CD4-positive, alpha-beta T cell treated with Interleukin-4 for 1 hour (primary cell): ENCODE measurements around the gene FUT1.
"Not testable (repeated sequence)": the region's sequence is repeated elsewhere in the genome, so short reads cannot be mapped to it uniquely, and the experiment has no call there.

ENCODE experiments used
- DNase-seq, 2 donors: peaks; one replicate each; pipeline ENCODE4 v3.0.0-alpha.2; 2020 to 2022

The FUT1 gene

DNA sequence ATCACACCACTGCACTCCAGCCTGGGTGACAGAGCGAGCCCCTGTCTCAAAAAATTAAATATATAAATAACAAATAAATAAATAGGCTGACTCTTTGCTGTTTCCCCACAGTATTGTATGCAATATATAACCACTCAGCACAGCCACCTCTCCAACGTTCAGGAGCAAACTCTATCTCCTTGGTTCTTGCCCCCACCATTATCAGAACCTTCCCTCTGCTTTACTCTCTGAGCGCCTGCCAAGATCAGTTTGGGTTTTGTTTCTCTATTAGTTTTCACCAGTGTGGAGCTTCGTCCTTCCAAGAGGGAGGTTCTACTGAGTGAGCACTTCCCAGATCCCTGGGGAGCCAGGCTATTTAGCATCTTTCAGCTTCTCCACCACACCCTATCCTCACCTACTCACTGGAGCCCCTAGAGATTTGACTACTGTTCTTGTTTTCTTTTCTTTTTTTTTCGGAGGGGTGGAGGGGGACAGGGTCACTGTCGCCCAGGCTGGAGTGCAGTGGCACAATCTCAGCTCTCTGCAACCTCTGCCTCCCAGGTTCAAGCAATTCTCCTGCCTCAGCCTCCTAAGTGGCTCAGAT is 15.8 kb upstream of the FUT1 start:
- not testable (repeated sequence) for DNase-seq

DNA sequence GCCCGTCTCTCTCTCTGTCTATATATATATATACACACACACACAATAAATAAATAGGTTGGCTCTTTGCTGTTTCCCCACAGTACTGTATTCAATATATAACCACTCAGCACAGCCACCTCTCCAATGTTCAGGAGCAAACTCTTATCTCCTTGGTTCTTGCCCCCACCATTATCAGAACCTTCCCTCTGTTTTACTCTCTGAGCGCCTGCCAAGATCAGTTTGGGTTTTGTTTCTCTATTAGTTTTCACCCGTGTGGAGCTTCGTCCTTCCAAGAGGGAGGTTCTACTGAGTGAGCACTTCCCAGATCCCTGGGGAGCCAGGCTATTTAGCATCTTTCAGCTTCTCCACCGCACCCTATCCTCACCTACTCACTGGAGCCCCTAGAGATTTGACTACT is 13.4 kb upstream of the FUT1 start:
- not testable (repeated sequence) for DNase-seq

DNA sequence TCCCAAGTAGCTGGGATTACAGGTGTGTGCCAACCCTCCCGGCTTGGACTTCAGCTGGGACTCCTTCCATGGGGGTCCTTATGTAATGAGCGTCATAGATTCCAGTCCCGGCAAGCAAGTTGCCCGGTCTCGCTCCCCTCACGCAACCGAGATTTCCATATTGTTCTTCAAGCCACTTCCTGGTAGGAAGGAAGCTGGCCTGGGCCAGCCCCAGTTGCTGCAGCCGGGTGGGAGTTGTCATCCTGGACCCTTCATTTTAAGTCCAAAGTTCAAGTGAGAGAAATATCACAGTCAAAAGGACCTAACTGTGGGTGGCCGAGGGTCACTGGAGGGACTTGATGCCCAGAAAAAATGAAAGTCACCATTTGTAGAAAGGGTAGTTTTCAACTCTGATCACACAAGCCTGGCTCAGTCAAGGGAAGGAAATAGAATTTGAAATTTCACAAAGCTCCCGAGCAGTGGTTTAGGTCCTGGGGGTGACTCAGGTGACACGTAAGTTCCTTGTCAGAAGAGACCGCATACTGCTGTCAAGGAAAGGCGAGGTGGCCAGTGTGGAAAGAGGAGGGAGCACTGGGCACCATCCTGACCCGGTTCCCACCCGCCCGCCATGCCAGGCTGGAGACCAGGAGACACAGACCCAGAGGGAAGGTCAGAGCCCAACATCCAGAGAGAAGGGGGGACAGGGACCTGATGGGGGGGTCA is 8.2 kb upstream of the FUT1 start:
- DNase-seq, result no peak

DNA sequence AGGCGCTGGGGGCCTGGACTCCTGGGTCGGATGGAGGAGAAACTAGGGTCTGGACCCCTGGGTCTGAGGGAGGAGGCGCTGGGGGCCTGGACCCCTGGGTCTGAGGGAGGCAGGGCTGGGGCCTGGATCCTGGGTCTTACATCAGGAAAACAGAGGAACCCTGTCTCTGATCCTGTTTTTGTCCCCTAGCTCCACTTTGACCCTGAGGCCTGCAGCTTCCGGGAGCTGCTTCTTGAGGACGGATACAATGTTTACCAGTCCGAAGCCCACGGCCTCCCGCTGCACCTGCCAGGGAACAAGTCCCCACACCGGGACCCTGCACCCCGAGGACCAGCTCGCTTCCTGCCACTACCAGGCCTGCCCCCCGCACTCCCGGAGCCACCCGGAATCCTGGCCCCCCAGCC is 5.3 kb upstream of the FUT1 start:
- no peak for DNase-seq

DNA sequence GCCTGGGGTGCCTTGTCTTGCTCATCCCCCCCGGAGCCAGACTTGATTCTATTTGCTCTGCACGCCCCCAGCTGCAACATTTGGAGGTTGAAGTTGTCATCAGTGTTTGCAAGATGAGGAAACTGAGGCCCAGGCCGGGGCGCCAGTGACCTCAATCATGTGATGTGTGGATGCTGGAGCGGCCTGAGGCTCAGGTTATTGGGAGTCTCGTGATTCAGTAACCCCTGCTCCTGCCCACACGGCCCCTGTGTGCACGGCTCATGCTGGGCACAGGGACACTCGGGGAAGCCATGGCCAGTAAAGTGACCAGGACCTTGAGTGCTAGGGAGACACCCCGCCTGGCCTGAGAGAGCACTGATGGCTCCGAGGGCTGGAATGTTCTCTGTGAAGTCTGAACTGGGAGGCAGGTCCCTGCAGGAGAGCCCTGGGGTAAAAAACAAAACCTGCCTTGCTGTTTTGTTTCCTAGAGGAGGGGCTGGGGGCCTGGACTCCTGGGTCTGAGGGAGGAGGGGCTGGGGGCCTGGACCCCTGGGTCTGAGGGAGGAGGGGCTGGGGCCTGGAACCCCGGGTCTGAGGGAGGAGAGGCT is 4.7 kb upstream of the FUT1 start:
- DNase-seq, result no peak

GRCh38 chr19:48756686-48757085 is 4.2 kb upstream of the FUT1 start:
- no peak for DNase-seq

DNA sequence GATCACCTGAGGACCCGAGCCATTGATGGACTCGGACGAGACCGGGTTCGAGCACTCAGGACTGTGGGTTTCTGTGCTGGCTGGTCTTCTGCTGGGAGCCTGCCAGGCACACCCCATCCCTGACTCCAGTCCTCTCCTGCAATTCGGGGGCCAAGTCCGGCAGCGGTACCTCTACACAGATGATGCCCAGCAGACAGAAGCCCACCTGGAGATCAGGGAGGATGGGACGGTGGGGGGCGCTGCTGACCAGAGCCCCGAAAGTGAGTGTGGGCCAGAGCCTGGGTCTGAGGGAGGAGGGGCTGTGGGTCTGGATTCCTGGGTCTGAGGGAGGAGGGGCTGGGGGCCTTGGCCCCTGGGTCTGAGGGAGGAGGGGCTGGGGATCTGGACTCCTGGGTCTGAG is 3.8 kb upstream of the FUT1 start:
- no peak for DNase-seq

DNA sequence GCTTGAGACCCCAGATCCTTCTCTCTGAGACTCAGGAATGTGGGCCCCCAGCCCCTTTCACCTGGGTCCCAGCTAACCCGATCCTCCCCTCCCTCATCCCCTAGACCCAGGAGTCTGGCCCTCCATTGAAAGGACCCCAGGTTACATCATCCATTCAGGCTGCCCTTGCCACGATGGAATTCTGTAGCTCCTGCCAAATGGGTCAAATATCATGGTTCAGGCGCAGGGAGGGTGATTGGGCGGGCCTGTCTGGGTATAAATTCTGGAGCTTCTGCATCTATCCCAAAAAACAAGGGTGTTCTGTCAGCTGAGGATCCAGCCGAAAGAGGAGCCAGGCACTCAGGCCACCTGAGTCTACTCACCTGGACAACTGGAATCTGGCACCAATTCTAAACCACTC is 3.3 kb upstream of the FUT1 start:
- DNase-seq, result no peak

DNA sequence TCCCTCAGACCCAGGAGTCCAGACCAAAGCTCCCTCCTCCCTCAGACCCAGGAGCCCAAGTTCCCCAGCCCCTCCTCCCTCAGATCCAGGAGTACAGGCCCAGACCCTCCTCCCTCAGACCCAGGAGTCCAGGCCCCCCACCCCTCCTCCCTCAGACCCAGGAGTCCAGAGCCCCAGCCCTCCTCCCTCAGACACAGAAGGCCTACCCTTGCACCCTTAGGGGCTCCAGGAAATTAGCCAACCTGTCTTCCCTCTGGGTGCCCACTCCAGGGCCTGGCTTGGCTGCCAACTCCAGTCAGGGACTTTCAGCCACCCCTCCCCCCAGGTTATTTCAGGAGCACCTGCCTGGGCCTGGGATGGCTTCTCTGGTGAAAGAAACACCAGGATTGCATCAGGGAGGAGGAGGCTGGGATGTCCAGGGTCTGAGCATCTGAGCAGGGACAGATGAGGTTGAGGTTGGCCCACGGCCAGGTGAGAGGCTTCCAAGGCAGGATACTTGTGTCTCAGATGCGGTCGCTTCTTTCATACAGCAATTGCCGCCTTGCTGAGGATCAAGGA is 2.7 kb upstream of the FUT1 start, which contains the start of gene FGF21:
TSS of gene FGF21 (plus strand) at position 441 of the 558 bp plus-strand sequence. CDS start 713 bp downstream, outside the sequence.
- no peak for DNase-seq

DNA sequence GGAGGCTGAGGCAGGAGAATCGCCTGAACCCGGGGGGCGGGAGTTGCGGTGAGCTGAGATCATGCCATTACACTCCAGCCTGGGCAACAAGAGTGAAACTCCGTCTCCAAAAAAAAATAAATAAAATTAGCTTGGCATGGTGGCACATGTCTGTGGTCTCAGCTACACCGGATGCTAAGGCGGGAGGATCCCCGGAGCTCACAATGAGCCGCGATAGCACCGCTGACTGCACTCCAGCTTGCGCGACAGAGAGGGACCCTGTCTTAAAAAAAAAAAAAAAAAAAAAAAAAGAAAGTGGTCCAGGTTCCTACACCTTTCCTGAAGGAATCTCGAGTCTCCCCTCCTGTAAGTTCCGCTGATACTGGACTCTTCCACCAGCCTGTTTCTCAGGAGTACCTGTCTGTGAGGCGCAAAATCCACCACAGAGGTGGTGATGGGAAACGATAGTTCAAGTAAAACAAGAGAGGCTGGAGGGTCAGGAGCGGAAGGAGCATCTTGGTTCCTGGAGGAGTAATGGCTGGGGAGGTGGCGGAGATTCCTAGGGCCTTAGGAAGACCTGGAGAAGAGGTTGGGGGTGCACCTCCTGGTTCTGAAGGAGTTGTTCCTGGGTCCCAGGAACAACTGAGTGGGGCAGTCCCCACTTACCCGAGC is 471 bp downstream of the FUT1 start:
- no peak for DNase-seq

GRCh38 chr19:48750771-48751504 is 1.5 kb downstream of the FUT1 start:
- DNase-seq, result no peak

- DNase-seq, result no peak
Measured at GRCh38 chr19:48750351-48750750, 2.1 kb downstream of the FUT1 start.

GRCh38 chr19:48749571-48750198 is 2.8 kb downstream of the FUT1 start:
- no peak for DNase-seq

- peak; percentile 67 to 68 for DNase-seq
Measured at GRCh38 chr19:48746738-48747575, 5.5 kb downstream of the FUT1 start, which contains the start of gene IZUMO1. IZUMO1 (minus strand) TSS chr19:48746909; CDS start chr19:48745859, 1,050 bp downstream.

DNA sequence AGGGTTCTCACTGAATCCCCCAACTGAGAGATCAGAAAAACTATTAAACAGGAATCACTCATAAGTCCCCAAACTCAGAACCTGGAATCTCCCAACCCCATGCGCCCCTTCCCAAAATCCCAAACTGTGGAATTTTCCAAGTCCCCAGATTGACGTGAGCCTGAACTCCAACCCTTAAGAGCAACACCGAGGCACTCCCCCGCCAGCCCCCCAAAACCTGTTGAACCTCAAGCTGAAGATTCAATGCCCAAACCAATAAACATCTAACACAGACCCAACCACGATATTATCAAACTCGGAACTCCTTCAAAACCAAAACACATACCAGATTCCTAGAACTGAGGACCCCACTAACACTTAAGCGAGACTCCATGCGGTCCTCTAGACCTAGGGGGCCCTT is 6.3 kb downstream of the FUT1 start:
- DNase-seq, result no peak

GRCh38 chr19:48745208-48745995 is 7.0 kb downstream of the FUT1 start:
- peak; percentile 66 to 75 for DNase-seq

DNA sequence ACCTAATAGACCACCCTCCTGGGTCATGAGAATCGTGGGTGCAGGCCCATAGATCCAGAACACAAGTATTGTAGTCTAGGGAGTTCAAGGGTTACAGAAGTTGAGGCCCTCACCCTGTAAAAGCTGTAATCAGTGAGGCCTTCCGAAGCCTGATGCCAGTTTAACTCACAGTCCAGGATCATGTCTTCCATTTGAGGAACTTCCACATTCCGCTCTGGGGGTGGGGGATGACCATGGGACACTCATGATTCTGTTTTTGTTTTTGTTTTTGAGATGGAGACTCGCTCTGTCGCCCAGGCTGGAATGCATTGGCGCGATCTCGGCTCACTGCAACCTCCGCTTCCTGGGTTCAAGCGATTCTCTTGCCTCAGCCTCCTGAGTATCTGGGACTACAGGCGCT is 10.3 kb downstream of the FUT1 start:
- DNase-seq, result no peak

- peak in 1 of 2 donors; percentile 29 for DNase-seq
Measured at GRCh38 chr19:48741129-48741999, 11.1 kb downstream of the FUT1 start.
